GM06990 (cell line): ENCODE data around the gene DEGS2.

Experiments used
- DNase-seq: peaks from one replicate; pipeline ENCODE4 v3.0.0-alpha.2; 2011; ENCODE audit not compliant: insufficient read length; ENCODE audit errors: extremely low read depth
- H3K27me3 ChIP-seq: replicated peaks from 2 replicates; pipeline ENCODE4 v1.6.0; 2011; ENCODE audit warnings: low read length; ENCODE audit not compliant: control insufficient read depth, insufficient read depth
- H3K36me3 ChIP-seq: 2 replicates; pipeline ENCODE4 v1.5.1; 2011; ENCODE audit warnings: low read length; ENCODE audit not compliant: control insufficient read depth, insufficient read depth
- H3K4me3 ChIP-seq: replicated peaks from 2 replicates; pipeline ENCODE4 v1.5.1; 2011; ENCODE audit warnings: low read depth, mild to moderate bottlenecking, control low read depth, low read length
- CTCF ChIP-seq: IDR thresholded peaks from 2 replicates; pipeline ENCODE4 v1.5.1; 2011; ENCODE audit warnings: low read length, control low read depth, mild to moderate bottlenecking, inconsistent platforms; ENCODE audit not compliant: insufficient read depth, poor library complexity, severe bottlenecking

DEGS2 gene

GRCh38 chr14:100201701-100202100, 42.3 kb upstream of the DEGS2 start:
- Histone ChIP-seq H3K27me3 (no peaks in the 10 kb centered on the region), H3K36me3 (no peaks in the 10 kb centered on the region), H3K4me3 (no peak overlapping the region)
- no peak for TF ChIP-seq CTCF
- no peak for DNase-seq

DNA sequence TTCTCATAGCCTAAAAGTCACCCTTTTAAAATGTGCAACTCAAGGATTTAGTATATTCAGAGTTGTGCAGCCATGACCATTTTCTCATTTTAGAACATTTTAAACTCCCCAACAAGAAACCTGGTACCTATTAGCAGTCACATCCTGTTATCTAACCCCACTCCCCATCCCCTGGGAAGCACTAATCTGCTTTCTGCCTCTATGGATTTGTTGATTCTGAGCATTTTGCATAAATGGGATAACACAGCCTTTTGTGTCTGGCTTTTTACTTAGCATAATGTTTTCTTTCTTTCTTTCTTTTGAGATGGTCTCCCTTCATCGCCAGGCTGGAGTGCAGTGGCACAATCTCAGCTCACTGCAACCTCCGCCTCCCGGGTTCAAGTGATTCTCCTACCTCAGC, 40.9 kb upstream of the DEGS2 start:
- no peak overlapping the region for H3K4me3 ChIP-seq
- H3K27me3 ChIP-seq = no peaks in the 10 kb centered on the region
- no peak for TF ChIP-seq CTCF
- no peak for DNase-seq
- H3K36me3 ChIP-seq = no peaks in the 10 kb centered on the region

GRCh38 chr14:100199240-100199860, 39.9 kb upstream of the DEGS2 start:
- no peak for DNase-seq
- TF ChIP-seq CTCF = no peak

DNA sequence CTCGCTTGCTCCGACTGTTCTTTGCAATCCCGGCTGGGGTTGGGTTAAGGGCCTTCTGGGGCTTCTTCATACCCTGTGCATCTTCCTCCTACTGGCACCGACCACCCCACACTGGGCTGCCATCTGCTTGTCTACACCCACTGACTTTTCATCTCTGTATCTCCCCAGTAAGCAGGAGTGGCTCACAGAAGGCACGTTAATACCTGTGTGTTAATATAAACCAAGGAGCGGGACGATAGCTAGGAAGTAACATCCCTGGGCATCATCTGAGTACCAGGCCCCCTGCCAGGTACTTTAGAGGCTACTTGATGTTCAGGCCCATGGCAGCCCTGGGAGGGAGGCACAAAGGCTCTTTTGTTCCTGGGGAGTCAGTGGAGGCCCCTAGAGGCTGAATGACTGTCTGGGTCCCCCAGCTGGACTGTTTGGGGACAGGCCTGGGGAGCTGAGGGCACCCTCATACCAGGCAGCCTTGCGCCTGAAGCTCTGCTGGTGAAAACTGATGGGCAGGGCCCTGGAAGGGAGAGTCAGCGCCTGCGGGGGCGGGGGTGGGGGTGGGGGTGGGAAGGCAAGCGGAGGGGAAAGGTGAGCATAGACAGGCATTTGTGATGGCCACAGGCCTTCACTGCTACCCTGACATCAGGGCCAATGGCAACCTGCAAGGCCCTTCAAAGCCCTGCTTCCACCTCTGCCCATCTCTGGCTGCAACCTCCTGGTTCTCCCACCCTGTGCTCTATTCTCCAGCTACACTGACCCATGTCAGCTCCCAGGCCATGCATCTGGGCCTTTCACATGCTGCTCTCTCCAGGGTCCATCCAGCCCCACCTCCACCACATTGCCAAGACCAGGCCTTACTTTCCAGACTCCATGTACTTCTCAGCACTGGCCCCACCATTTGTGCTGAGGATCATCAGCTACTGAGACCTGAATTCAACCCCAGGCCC, 34.2 kb upstream of the DEGS2 start:
- Histone ChIP-seq H3K4me3 (peak overlapping the region; percentile 41; the same call in 1 of the 2 replicates), H3K36me3 (no peaks in the 10 kb centered on the region), H3K27me3 (no peaks in the 10 kb centered on the region)
- TF ChIP-seq CTCF = peak; percentile 13
- DNase-seq = no peak

More at GRCh38 chr14:100199240-100199860, 39.9 kb upstream of the DEGS2 start:
- no peaks in the 10 kb centered on the region for H3K36me3 ChIP-seq
- no peaks in the 10 kb centered on the region for H3K27me3 ChIP-seq
- no peak overlapping the region for H3K4me3 ChIP-seq

GRCh38 chr14:100192672-100193416, 33.4 kb upstream of the DEGS2 start:
- peak; percentile 75 for TF ChIP-seq CTCF
- DNase-seq = peak; percentile 99
- Histone ChIP-seq H3K4me3 (peak overlapping the region; percentile 58), H3K36me3 (no peaks in the 10 kb centered on the region), H3K27me3 (no peaks in the 10 kb centered on the region)
